Sigmoid colon (tissue), 7 donors: Measurements from ENCODE around the gene C1orf226. TPM values are rescaled to one million over a fixed set of nuclear protein-coding genes. Genes with fewer than 3 reads are reported as not detected.
"Not testable (repeated sequence)": the region's sequence is repeated elsewhere in the genome, so short reads cannot be mapped to it uniquely, and the experiment has no call there.

ENCODE experiments used
- DNase-seq: peaks from one replicate; pipeline ENCODE4 v3.0.0-alpha.2; 2019
- H3K27ac ChIP-seq, 4 donors: fragments of 200-600 bp; sonication (generic); one replicate each; pipeline ENCODE4 v1.5.1; 2016 to 2019; ENCODE audit warnings: mild to moderate bottlenecking in 1 of 4
- H3K27me3 ChIP-seq, 3 donors: fragments of 200-600 bp; sonication (generic); one replicate each; pipeline ENCODE4 v1.5.1; 2019; ENCODE audit warnings: mild to moderate bottlenecking in 1 of 3
- H3K36me3 ChIP-seq, 4 donors: fragments of 200-600 bp; sonication (generic); one replicate each; pipeline ENCODE4 v1.5.1; 2016 to 2019
- H3K4me1 ChIP-seq, 4 donors: fragments of 200-600 bp; sonication (generic); one replicate each; pipeline ENCODE4 v1.5.1; 2017 to 2019
- H3K4me3 ChIP-seq, 4 donors: fragments of 200-600 bp; sonication (generic); one replicate each; pipeline ENCODE4 v1.5.1; 2017 to 2019; ENCODE audit warnings: mild to moderate bottlenecking in 2 of 4, moderate library complexity in 1 of 4
- H3K9me3 ChIP-seq, 4 donors: fragments of 200-600 bp in 3 of 4; sonication (generic) in 3 of 4; one replicate each; pipeline versions ENCODE4 v1.5.1 to v1.6.1; 2013 to 2019
- CTCF ChIP-seq, 4 experiments: fragments of 450-650 bp in 3 of 4; fragments of 200-600 bp in 1 of 4; IDR thresholded peaks; one replicate each; pipeline ENCODE4 v1.5.1; 2016 to 2019; ENCODE audit warnings: antibody characterized with exemption in 4 of 4, mild to moderate bottlenecking in 3 of 4, moderate library complexity in 2 of 4
- EP300 ChIP-seq, 4 donors: sonication (generic); formaldehyde crosslinking; IDR thresholded peaks; one replicate each; pipeline ENCODE4 v1.6.1; 2017; ENCODE audit warnings: antibody characterized with exemption in 4 of 4
- POLR2A ChIP-seq, 2 donors: fragments of 450-650 bp; IDR thresholded peaks; one replicate each; pipeline ENCODE4 v1.6.1; 2016; ENCODE audit warnings: antibody characterized with exemption in 2 of 2, mild to moderate bottlenecking in 2 of 2, moderate library complexity in 2 of 2
- POLR2AphosphoS5 ChIP-seq, 4 donors: sonication (generic); formaldehyde crosslinking; IDR thresholded peaks; one replicate each; pipeline ENCODE4 v1.6.1; 2017; ENCODE audit warnings: antibody characterized with exemption in 4 of 4
- WGBS, 2 donors: extraction: QIAGEN DNeasy Blood & Tissue Kit; methylation state at CpG; one replicate each; pipeline ENCODE4 v1.1.7; 2013; 5-methylcytosine and 5-hydroxymethylcytosine counted together
- intact Hi-C: fragments of 100-400 bp; cut with DNase I; formaldehyde crosslinking; loops from one replicate; pipeline ENCODE4 v1.15.1; 2023
- polyA plus RNA-seq, 3 donors: library from polyadenylated mRNA; stranded (reverse); fragments of 200-250 nt; gene quantifications; one replicate each; pipeline ENCODE4 v1.2.3, GENCODE V29; 2013
- small RNA-seq, 3 donors: library from RNA; depleted of rRNA; stranded (forward); fragments of <200 nt; gene quantifications; one replicate each; pipeline ENCODE3, GENCODE V24; 2016
- total RNA-seq, 4 donors: library from RNA; depleted of rRNA; stranded (reverse); fragments of >200 nt; gene quantifications; one replicate each; pipeline ENCODE4 v1.1.0, GENCODE V29; 2016
- donor health status: healthy with polysubstance abuse.
- donor health status: Bipolar disorder and iron deficiency.
- donor health status: healthy.

C1orf226 gene
- total and polyA plus RNA-seq, 7 donors, result 6.6 to 16.1 (median 13.2) TPM

GRCh38 chr1:162421258-162422164, 40.0 kb downstream of the C1orf226 start:
- H3K9me3 ChIP-seq, result no peaks in the 10 kb centered on the region
- TF ChIP-seq EP300 (IDR thresholded peaks at IDR 0.05) (no peak), CTCF (IDR thresholded peaks at IDR 0.05) (no peak), POLR2AphosphoS5 (IDR thresholded peaks at IDR 0.05) (no peak), POLR2A (IDR thresholded peaks at IDR 0.05) (no peak)
- no peak overlapping the region for H3K27ac ChIP-seq
- intact Hi-C loops, result no loop called here
- DNase-seq, result no peak
- H3K4me1 ChIP-seq, result no peaks in the 10 kb centered on the region
- no peaks in the 10 kb centered on the region for H3K36me3 ChIP-seq
- no peaks in the 10 kb centered on the region for H3K27me3 ChIP-seq
- H3K4me3 ChIP-seq, result no peak overlapping the region
- WGBS, 2 donors, result 19 to 55% methylated on average over 5 of the region's 5 CpGs

- intact Hi-C loops, result no loop called here
- no peaks in the 10 kb centered on the region for H3K4me1 ChIP-seq
Measured at GRCh38 chr1:162422662-162423375, 41.3 kb downstream of the C1orf226 start.

GRCh38 chr1:162430583-162430982, 49.1 kb downstream of the C1orf226 start:
- Histone ChIP-seq H3K27ac (no peak overlapping the region), H3K9me3 (no peaks in the 10 kb centered on the region), H3K36me3 (no peaks in the 10 kb centered on the region), H3K27me3 (no peaks in the 10 kb centered on the region), H3K4me1 (no peaks in the 10 kb centered on the region), H3K4me3 (no peak overlapping the region)
- TF ChIP-seq POLR2A (IDR thresholded peaks at IDR 0.05) (no peak), POLR2AphosphoS5 (IDR thresholded peaks at IDR 0.05) (no peak)
- DNase-seq, result no peak
- 81 to 90% methylated on average over 4 of the region's 4 CpGs for WGBS, 2 donors
- intact Hi-C loops, result no loop called here

More at GRCh38 chr1:162422662-162423375, 41.3 kb downstream of the C1orf226 start:
- TF ChIP-seq POLR2AphosphoS5 (IDR thresholded peaks at IDR 0.05) (no peak), POLR2A (IDR thresholded peaks at IDR 0.05) (no peak), EP300 (IDR thresholded peaks at IDR 0.05) (no peak), CTCF (IDR thresholded peaks at IDR 0.05) (no peak)
- 80 to 91% methylated on average over 10 of the region's 10 CpGs for WGBS, 2 donors
- H3K27me3 ChIP-seq, result no peaks in the 10 kb centered on the region
- no peak overlapping the region for H3K4me3 ChIP-seq
- no peaks in the 10 kb centered on the region for H3K9me3 ChIP-seq
- H3K27ac ChIP-seq, result no peak overlapping the region
- H3K36me3 ChIP-seq, result no peaks in the 10 kb centered on the region
- DNase-seq, result no peak

- DNase-seq, H3K36me3 ChIP-seq, H3K4me3 ChIP-seq, H3K27me3 ChIP-seq, H3K27ac ChIP-seq, H3K9me3 ChIP-seq, intact Hi-C loops, H3K4me1 ChIP-seq: not testable (repeated sequence)
- 92 to 96% methylated on average over 39 to 44 of the region's 47 CpGs for WGBS, 2 donors
Measured at GRCh38 chr1:162432977-162433713, 51.6 kb downstream of the C1orf226 start.

Small RNAs within 50 kb of the gene (small RNA-seq; reads per million reads assigned to genes)
- gene MIR556 (0 reads per million in 3 donors), gene RNA5SP61 (0 reads per million in 3 donors)

Other genes starting within 250 kb of the C1orf226 start
- not detected for gene SPATA46, start 4.9 kb upstream of the C1orf226 start, total RNA-seq
- gene SPATA46, start 4.9 kb upstream of the C1orf226 start, polyA plus RNA-seq, result not detected
- not detected for gene SH2D1B, start 30.4 kb downstream of the C1orf226 start, total RNA-seq
- gene SH2D1B, start 30.4 kb downstream of the C1orf226 start, polyA plus RNA-seq, result 1 to 10 TPM in 1 of 3 donors, under 1 TPM in 2; 0.60 to 2.3 (median 0.92) TPM
- 10 to 100 TPM; 24.9 to 34.6 (median 28.8) TPM for gene UHMK1, start 116.1 kb downstream of the C1orf226 start, total RNA-seq
- gene UHMK1, start 116.1 kb downstream of the C1orf226 start, polyA plus RNA-seq, result 10 to 100 TPM; 11.4 to 20.2 (median 16.0) TPM
- gene UAP1, start 180.0 kb downstream of the C1orf226 start, total RNA-seq, result 100 to 1,000 TPM in 1 of 4 donors, 10 to 100 TPM in 3; 64.6 to 145 (median 78.8) TPM
- 100 to 1,000 TPM in 2 of 3 donors, 10 to 100 TPM in 1; 55.5 to 141 (median 123) TPM for gene UAP1, start 180.0 kb downstream of the C1orf226 start, polyA plus RNA-seq